GM12878 (cell line): ENCODE data around the gene IL18RAP. TPM values are rescaled to one million over a fixed set of nuclear protein-coding genes. Genes with fewer than 3 reads are reported as not detected.

Experiments
- CHD1 ChIP-seq: IDR thresholded peaks from 2 replicates; pipeline ENCODE4 v1.6.1; 2012; ENCODE audit warnings: low read depth, low read length, improper control_type of control experiment
- CHD2 ChIP-seq: IDR thresholded peaks from 2 replicates; pipeline ENCODE4 v1.6.1; 2011; ENCODE audit warnings: low read depth, low read length, improper control_type of control experiment, borderline replicate concordance
- CHD4 ChIP-seq: fragments of 200-600 bp; sonication (generic); IDR thresholded peaks from 2 replicates; pipeline ENCODE4 v1.6.1; 2016; ENCODE audit warnings: mild to moderate bottlenecking
- ESRRA ChIP-seq: IDR thresholded peaks from 2 replicates; pipeline ENCODE4 v1.6.1; 2012; ENCODE audit warnings: mild to moderate bottlenecking, low read length, improper control_type of control experiment
- IRF3 ChIP-seq: fragments of 450-650 bp; IDR thresholded peaks from 2 replicates; pipeline ENCODE4 v1.6.1; 2014; ENCODE audit warnings: mild to moderate bottlenecking
- YY1 ChIP-seq: IDR thresholded peaks from 2 replicates; pipeline ENCODE4 v1.6.1; 2011; ENCODE audit warnings: low read depth, mild to moderate bottlenecking, low read length
- ZBTB40 ChIP-seq: fragments of 450-650 bp; IDR thresholded peaks from 2 replicates; pipeline ENCODE4 v1.6.1; 2016; ENCODE audit warnings: mild to moderate bottlenecking, moderate library complexity, borderline replicate concordance
- ZNF217 ChIP-seq: fragments of 450-650 bp; IDR thresholded peaks from 2 replicates; pipeline ENCODE4 v1.6.1; 2017; ENCODE audit warnings: antibody characterized with exemption, mild to moderate bottlenecking
- polyA plus RNA-seq, 11 experiments: library from polyadenylated mRNA; depleted of rRNA in 4 of 11; unstranded in 6 of 11; stranded (reverse) in 5 of 11; fragments of >200 nt; fragmentation: Nextera tagmentation in 4 of 11; fragmentation: Illumina TruSeq in 1 of 11; extraction: Ambion mirVana in 4 of 11; extraction: Trizol in 1 of 11; gene quantifications; 1 replicate in 1 of 11; 2 replicates in 10 of 11; pipeline versions ENCODE4 v1.2.1 to v1.2.3, GENCODE V29; 2011 to 2016; ENCODE audit warnings: inconsistent platforms in 2 of 11, missing spikeins in 2 of 11, low read depth in 1 of 11
- total RNA-seq, 4 experiments: library from RNA; depleted of rRNA in 3 of 4; stranded (reverse); fragments of >200 nt in 3 of 4; fragmentation: Illumina TruSeq in 1 of 4; extraction: Trizol in 1 of 4; gene quantifications; 2 replicates each; pipeline versions ENCODE4 v1.2.1 to v1.2.3, GENCODE V29; 2013 to 2021

Gene IL18RAP
- total and polyA plus RNA-seq, 10 of the 15 experiments (the other 5 are each of a cell fraction or from before 2014, with no cell fraction given), result 0.37 to 1.6 (median 0.75) TPM; not detected in 1

- TF ChIP-seq ESRRA (no peak), CHD4 (no peak), ZNF217 (no peak), CHD2 (no peak), YY1 (no peak), ZBTB40 (no peak), IRF3 (no peak), CHD1 (no peak)
These were observed 51.8 kb downstream of the IL18RAP start (continued) for GRCh38 chr2:102474785-102475184.
